COLO668 (cell line): Measurements from ENCODE around the gene TPK1.

ENCODE experiments used
- DNase-seq: peaks from one replicate; lab custom pipeline; 2025; ENCODE audit not compliant: unreplicated experiment; lab: John Stamatoyannopoulos, UW

TPK1 gene

DNA sequence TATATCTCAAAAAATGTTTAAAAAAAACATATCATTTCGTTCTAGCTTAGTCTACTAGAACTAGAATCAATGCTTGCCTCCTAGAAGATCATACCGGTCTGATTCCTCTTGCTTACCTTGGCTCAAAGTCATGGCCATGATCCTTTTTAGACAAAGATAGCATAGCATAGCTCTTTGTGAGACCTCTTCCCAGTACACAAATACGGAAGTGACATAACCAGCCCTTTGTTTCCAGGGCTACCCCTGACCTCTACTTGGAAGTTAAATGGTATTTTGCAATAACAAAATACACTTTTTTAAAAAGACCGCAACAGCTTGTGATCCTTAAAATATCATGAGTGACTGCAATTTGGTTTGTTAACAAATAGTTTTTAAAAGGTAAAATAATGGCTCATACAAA lies 301.7 kb downstream of the TPK1 start:
- no peak for DNase-seq

DNA sequence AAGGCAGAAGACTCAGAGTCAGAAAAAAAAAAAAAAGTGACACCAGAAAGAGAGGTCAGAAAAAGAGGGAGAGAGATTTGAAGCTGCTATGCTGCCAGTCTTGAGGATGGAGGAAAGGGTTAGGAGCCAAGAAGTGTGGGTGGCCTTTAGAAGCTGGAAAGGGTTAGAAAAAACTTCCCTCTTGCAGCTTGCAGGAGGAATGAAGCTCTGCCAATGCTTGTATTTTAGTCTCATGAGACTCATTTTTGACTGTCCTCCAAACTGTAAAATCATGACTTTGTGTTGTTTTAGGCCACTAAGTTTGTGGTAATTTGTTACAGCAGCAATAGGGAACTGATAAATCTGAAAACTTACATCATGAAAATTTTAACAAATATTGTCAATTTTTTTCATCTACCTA lies 304.7 kb downstream of the TPK1 start:
- DNase-seq: no peak

DNA sequence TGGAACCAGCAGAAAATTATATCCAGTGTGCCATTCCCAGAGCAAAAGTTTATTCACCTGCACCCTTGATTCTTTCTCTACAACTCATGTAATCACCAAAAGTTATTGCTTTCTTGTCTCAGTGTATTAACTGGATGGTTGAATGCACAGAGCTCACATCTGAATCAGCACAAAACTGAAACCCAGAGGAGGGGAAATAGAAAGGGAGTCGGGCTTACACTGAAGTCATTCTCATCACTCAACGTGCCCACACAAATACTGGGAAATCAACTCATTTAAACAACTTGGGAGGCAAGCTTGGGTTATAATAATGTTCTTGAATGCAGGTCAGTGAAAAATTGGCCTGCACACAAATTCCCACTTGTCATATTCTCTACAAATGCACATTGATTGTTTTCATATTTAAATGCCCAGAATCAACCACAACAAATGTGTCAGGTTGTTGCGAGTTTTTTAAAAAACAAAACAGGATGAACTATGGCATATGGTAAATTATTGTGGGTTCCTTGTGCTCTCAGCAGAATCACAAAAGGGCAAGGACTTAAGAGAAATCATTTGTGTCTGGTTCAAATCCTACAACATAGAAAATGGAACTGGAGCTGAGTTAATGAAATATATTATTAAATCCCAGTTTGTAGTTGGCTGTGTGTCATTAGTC lies 306.5 kb downstream of the TPK1 start:
- DNase-seq: no peak

DNA sequence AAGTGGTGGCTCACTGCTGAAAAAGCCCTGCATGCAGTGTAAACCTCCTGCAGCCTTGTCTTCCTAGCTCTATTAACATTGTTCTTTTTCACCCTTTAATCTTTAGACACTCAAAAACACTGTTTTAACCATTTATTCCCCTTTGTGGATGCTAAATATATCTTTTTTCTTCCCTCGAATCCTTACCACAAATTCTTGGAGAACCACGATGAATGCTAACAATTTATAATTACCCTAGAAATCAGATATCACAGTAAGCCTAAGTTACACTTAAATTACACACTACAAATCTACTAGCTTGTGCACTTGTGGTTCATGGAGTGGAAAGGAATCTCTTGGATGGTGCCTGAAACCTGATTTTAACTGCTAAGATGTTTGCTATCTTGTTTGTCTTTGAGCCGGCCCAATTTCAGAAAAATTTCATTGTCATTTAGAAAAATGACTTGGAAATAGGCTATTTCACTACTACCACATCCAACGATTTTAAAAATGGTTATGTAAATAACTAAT lies 307.3 kb downstream of the TPK1 start:
- no peak for DNase-seq

DNA sequence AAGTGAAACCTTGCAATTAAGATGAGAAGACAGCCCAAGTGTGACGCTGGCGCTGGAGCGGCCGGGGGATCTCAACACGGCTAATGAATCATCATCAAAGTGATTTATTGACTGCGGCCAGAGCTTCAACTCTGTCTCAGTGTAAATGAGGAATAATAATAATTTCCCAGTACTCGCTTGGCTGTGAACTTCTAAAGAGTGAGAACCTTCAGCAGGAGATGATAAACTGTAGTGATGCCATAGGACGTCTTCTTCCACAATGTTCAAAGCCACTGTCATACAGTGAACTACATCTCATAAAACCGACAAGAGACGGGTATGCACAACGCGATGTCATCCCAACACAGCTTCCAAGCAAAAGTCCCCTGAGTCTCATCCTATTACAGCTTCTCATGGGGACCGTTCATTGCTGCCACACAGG lies 308.8 kb downstream of the TPK1 start:
- DNase-seq: no peak

DNA sequence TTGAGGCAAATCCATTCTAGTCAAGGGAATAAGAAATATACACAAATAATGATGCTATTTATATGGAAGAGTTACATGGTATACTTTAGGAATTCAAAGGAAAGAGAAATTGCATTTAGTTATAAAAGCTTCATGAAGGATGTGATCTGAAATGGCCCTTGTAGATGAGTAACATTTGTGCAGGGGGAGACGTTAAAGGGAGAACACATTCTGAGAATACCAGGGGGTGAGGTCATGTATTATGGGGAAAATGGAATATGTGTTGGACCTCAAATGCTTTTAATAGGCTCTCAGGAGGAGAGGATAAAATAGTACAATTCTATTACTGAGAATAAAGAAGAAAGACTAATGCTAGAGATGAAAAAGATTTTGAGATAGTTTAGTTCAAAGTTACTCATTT lies 309.9 kb downstream of the TPK1 start:
- no peak for DNase-seq

DNA sequence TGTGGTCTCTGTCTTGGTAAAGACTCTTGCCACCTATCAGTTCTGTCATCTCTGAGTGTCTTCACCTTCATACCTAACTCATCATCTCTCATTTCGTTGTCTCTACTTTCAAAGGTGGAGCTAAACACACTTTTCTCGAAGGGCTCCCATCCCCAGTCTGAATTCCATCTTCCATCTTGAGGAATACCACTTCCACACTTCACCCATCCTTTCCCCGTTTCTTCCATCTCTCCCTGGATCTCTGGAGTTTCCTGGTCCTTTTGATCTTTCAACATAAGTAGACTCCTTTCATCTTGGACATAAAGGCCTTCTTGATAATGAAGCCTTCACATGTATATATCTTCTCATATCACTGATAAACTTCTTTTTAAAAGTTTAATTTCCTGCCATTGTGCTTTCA lies 311.6 kb downstream of the TPK1 start:
- no peak for DNase-seq

DNA sequence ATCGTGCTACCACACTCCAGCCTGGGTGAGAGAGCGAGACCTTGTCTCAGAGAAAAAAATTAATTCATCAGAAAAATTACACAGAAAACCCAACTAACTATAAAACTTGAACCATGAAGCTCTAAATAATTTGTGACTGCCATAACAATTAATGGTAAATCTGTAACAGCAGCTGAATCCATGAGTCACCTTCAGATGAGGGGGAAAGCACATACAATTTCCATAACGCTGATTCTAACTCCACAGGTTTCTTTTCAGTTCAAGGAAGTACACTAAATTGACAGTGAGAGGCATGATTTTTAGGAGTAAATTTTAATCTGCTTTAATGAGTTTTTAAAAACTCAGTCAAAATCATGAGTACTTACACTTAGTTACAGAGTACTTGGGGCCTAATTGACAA lies 312.2 kb downstream of the TPK1 start:
- DNase-seq: no peak

DNA sequence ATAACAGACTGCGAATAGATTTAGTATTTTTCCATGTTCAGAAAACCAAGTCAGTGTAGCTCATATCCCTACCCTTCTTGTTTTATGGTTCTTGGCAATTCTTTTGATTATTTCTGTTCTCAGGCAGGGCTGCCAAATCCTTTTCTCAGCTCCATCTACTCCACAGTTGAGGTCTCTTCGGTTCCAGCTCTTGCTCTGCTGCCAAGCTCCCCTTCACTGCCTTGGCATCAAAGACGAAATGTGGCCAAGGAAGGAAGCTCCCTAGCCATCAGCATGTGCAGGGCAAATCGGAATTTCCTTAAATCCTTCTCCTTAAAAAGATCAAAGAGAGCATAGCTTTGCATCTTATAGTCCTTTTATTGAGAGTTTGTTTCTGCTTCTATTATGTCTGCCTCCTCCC lies 315.9 kb downstream of the TPK1 start:
- DNase-seq: no peak

DNA sequence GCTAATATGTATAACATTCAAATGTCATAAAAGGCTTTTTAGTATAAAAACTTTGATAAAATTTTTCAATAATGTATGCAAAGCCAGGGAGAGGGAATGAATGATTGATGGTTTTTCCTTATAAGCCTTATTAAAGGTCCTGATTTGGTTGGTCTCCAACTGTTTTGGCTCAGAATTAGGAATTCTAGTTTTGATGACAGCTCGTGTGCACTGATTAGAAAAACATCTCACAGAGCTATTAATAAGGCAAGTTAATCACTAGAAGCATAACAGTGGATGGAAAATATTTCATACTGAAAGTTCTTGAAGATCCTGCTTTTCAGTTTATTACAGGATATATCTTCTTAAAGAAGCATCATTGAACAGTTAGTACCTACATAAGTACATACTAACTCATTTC lies 317.5 kb downstream of the TPK1 start:
- DNase-seq: no peak

DNA sequence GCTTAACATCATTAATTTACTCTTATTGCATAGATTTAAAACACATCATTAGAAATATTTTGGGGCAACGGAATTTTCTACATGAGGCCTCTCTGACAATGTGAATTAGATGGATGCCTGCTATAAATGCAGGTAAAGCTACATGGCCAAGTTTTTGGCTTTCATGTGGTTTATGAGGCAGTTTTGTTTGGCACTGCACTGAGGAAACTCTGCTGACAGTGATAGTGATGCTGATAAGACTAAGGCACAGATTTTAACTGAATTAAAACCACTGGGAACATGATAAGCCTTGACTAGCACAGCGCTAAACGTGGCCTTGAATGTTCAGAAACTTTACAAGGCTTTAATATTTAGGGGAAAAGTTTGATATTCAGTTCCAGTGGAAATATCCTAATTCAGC lies 318.1 kb downstream of the TPK1 start:
- DNase-seq: no peak

DNA sequence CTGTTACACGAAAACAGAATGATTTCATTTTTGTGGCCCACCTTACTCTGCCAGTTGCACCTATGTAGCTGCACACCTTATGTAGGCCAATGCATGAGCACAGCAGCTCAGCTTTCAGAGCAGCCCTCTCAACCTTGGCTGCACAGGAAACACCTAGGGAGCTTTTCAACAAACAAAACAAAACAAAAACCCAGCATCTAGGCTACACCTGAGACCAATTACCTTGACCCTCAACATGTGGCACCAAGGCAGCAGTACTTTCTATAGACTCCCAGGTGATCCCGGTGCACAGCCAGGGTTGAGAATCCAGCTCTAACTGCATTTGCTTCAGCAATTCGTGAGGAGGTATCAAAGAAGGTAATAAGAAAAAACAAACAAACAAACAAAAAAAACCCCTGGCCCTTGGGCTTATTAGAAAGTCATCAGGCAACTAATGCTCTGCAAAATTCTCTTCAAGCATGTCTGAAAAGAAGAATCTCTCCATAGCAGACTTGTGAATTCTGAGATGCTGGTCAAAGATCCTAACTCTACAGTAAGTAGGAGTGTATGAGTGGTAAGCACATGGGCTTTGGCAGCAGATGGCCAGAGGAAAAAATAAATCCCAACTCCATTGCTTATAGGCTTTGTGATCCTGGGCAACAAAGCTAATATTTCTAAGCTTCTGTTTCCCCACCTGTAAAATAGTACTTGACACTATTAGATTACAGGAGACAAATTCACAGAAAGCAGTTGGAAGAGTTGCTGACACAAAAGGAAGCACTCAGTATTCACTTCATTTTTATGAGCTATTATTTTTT lies 318.9 kb downstream of the TPK1 start:
- no peak for DNase-seq

DNA sequence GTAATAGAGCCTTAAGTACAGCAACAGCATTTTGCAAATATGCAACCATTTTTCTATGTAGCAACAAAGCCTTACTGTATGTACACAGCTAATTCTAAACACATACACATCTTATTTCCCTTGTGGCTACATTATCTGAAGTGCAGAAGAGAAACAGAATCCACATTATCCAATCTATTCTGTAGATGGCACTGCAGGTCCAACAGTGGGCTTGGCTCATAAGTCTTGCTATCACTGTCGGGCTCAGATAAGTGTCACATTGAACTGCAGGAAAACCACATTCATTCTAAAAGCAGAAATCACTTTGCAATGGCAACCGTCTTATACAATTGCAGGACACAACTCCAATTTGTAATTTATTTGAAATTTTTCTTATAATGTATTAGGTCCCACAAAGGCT lies 322.5 kb downstream of the TPK1 start:
- DNase-seq: peak; percentile 23

DNA sequence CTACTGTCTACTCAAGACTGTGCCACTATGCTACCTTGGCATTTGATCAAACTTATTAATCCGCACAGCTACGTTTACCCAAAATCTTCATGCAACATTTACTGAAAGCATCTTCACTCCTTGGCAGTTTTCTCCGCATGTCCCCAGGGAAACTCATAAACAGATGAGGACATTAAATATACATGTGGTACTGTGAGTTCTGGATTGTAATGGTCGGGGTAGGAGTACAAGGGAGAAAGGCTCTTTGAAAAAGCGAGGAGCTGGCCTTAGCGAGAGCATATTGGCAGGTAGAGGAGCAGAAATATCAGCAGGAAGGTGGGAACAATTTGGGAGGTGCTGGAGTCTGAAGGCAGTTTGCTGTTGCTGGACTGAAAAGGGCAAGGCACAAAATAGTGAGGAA lies 325.2 kb downstream of the TPK1 start:
- no peak for DNase-seq

DNA sequence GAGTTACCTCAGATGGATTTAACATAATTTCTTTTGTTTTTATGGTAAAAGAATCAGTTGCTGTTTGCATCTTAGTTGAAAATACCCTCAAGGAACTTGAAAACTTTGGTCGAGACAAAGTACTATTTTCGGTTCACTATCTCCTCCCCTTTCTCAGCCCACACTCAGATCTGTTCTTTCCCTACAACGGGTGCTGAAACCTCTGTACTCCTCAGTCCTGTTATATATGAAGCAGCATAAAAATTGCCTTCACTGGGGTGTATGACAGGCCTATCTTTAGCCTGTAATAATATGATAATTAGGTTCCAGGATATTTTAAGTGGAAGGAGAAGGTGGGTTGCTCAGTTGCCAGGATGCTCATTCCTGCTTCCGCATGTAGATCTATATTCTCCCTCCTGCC lies 327.2 kb downstream of the TPK1 start:
- DNase-seq: no peak

DNA sequence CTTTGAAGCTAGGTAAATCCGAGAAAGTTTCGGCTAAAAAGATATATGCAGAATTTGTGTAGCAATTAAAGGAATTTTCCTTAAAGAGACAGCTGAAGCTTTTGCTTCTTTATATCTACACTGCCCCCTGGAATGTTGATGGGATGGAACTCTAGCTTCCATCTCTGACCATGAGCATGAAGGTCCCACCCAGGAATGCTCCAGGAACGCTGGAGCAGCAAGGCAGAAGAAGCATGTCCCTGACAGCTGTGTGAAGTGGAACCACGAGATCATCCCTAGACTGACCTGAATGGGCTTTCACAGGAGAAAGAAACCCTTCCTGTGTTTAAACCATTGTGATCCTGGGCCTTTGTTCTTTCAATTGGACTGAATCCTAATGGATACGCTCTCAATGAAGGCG lies 332.6 kb downstream of the TPK1 start:
- no peak for DNase-seq

DNA sequence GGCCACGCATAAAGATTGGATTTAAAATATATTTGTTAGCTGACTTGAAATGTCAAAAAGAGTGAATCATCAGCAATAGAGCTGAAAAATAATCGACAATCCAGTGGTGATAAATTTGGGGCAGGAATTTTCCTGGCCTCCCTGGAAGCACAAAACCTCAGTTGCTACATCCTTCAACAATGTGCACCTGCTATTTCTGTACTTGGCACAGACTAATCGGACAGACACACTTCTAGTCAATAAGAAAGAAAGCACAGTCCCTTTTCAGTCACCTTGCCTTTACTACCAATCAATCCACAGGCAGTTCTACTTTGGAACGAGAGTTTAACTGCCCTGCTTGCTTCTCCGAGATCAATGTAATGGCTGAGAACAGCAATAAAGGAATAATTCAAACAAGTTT lies 335.6 kb downstream of the TPK1 start:
- no peak for DNase-seq

DNA sequence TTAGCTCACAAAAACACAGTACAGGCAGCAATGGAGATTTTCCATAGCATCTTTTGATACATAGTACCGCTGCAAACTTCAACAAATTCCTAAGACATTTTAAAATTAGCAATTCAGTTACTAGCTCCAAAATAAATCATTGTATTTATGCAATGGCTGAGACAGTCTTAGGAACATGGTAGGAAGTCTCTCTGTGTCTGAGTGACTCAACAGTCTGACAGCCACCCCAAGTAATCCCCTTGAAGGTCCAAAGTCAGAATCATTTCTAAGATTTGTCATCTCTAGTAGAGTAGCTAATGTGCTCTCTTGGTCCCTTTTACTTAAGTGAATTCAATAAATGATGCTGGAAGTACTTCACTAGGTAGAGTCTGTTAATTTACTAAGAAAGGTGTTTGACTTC lies 338.6 kb downstream of the TPK1 start:
- DNase-seq: no peak

DNA sequence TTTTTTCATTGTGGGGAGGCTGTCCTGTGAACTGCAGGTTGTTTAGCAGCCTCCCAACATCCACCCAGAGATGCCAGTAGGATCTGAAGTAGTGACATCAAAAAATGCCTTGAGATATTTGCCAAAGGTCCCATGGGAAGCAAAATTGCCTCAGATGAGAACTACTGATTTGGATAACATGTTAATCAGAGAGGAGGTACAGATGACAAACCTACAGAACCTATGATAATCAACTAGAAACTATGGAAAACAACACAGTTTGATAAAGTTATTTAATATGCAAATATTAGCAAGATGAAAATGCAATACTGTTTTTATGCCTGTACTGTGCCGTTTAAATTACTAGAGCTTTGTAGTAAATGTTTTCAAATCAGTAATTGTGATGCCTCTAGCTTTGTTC lies 341.5 kb downstream of the TPK1 start:
- no peak for DNase-seq

DNA sequence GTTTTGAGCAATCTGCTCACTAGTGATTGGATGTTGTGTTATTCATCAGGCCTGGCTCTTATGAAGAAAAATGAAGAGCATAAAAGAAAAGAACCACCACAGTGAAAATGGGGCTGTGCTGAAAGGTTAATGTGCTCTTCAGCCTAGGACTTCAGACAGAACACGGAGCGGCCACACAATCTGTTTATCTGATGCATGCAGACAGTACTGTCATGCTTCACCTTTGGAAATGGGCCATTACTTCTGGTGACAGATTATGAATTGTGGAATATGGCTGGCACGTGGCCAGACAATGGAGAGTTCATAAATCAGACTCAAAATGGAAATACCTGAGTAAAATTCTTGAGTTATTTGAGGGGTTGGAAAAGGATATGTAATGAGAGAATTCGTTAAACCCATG lies 346.3 kb downstream of the TPK1 start:
- DNase-seq: no peak

DNA sequence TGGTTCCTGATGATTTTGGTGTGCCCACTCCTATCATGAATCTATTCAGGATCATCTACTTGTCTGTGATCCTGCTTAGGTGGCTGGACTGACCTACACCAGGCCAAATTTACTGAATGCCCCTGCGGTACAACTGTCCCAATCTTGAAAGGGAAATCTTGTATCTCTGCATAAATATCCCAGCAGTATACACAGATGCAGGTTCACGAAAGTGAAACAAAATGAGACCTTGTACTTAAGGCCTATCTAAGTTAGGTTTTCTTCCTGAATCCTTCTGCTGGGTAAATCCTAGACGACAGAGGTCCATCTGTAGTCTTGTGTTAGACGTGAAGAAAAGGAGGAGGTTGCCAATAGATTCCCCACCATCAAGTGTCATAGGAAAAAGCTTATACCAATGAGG lies 346.9 kb downstream of the TPK1 start:
- no peak for DNase-seq

DNA sequence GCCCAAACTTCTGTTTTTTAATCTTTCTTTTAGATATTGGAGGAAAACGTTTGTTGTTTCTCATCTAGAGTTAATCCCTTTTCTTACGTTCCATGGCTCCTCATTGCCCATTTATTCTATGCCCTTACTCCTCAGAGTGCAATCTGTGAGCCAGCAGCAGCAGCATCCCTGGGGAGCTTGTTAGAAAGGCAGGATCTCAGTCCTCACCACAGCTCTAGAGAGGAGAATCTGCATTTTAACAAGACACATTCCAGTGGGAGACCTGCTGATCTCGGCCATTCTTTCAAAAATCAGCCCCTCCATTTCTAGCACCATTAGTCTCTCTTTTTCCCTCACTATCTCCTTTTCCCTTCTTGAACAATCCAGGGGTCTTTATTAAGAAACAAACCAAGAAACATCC lies 348.0 kb downstream of the TPK1 start:
- DNase-seq: no peak

DNA sequence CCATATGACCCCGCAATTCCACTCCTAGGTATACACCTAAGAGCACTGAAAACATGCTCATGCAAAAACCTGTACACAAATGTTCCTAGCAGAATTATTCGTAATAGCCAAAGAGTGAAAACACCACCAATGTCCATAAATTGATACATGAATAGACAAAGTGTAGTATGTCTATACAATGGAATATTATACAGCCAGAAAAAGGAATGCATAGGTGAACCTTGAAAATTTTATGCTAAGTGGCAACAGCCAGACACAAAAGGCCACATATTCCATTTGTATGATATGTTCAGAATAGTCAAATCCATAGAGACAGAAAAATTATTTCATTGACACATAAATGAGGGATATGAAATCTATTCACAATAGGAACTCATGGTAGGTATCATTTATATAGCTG lies 351.4 kb downstream of the TPK1 start:
- DNase-seq: no peak
